Adipocyte (in vitro differentiated cells): ENCODE results near the gene PBX3.
A peak's percentile ranks its signal among the peaks of the same experiment; 100 is the strongest.

Source experiments
- DNase-seq: peaks from one replicate; pipeline ENCODE4 v3.0.0-alpha.2; 2015; ENCODE audit warnings: low read depth
- H3K27me3 ChIP-seq: replicated peaks from 2 replicates; pipeline ENCODE4 v1.7.0; 2013; ENCODE audit warnings: mild to moderate bottlenecking, low read length, moderate library complexity; ENCODE audit not compliant: control insufficient read depth, insufficient read depth
- H3K36me3 ChIP-seq: 2 replicates; pipeline ENCODE4 v1.7.0; 2013; ENCODE audit warnings: low read length, mild to moderate bottlenecking, moderate library complexity; ENCODE audit not compliant: control insufficient read depth, insufficient read depth, severe bottlenecking
- H3K4me1 ChIP-seq: 2 replicates; pipeline ENCODE4 v1.7.0; 2013; ENCODE audit warnings: mild to moderate bottlenecking, low read length, moderate library complexity; ENCODE audit not compliant: control insufficient read depth, insufficient read depth
- H3K4me3 ChIP-seq: 2 replicates; pipeline ENCODE4 v1.7.0; 2013; ENCODE audit warnings: mild to moderate bottlenecking, low read length, moderate library complexity
- H3K9ac ChIP-seq: 2 replicates; pipeline ENCODE4 v1.7.0; 2013; ENCODE audit warnings: mild to moderate bottlenecking, low read length, moderate library complexity
- H3K9me3 ChIP-seq: 2 replicates; pipeline ENCODE4 v1.7.0; 2013; ENCODE audit warnings: mild to moderate bottlenecking, low read length, moderate library complexity; ENCODE audit not compliant: control insufficient read depth

PBX3 gene

GRCh38 chr9:125884218-125884595 is 137.0 kb downstream of the PBX3 start:
- H3K4me3 ChIP-seq = no peak overlapping the region
- H3K9me3 ChIP-seq = no peaks in the 10 kb centered on the region
- H3K27me3 ChIP-seq = no peaks in the 10 kb centered on the region
- H3K9ac ChIP-seq = no peak overlapping the region
- DNase-seq = peak; percentile 14
- H3K4me1 ChIP-seq = peaks cover 14% of the 10 kb centered on the region
- H3K36me3 ChIP-seq = no peaks in the 10 kb centered on the region

- Histone ChIP-seq H3K27me3 (no peaks in the 10 kb centered on the region), H3K9ac (no peak overlapping the region), H3K9me3 (no peaks in the 10 kb centered on the region), H3K36me3 (no peaks in the 10 kb centered on the region), H3K4me1 (peaks cover 19% of the 10 kb centered on the region), H3K4me3 (no peak overlapping the region)
- DNase-seq = no peak
These were observed 138.3 kb downstream of the PBX3 start for GRCh38 chr9:125885405-125886034.

DNA sequence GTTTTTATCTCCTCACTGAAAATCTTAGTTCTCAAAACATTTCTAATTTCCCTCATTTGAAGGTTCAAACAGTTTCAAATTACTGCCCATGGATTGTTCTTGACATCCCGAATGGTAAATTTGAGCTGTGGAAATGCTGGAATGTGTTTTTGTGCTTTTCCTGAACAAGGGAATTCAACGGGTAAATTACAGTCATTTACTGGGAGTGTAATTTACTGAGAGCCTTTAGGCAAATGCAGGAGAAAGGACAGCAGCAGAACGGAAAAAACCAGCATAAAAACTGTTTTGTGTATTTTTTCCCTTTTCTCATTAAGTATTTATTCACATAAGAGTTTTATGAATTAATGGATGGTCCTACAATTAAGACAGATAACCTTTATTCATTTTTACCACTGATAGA is 139.2 kb downstream of the PBX3 start:
- no peaks in the 10 kb centered on the region for H3K9me3 ChIP-seq

DNA sequence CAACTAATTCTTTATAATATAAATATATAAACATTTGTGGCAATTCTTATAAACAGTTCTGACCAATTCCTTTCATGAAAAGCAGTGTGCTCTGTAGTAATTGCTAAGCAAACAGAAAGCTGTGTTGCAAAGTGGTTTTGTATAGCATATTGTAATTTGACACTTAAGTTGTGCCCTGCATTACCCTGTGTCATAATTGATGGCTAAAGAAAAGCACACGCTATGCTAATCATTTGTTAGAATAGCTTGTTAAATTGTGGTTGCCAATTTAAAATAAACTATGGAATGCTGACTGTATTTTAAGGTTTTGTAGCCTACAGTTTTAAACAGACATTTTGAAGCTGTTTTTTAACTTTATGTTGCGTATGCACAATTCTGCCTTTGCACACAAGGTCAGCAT is 140.0 kb downstream of the PBX3 start:
- Histone ChIP-seq H3K36me3 (no peaks in the 10 kb centered on the region), H3K27me3 (no peaks in the 10 kb centered on the region), H3K9me3 (no peaks in the 10 kb centered on the region), H3K4me1 (peaks cover 23% of the 10 kb centered on the region), H3K4me3 (no peak overlapping the region), H3K9ac (no peak overlapping the region)
- DNase-seq = peak; percentile 74

More for the DNA sequence above, 139.2 kb downstream of the PBX3 start:
- Histone ChIP-seq H3K36me3 (no peaks in the 10 kb centered on the region), H3K9ac (peak overlapping the region; percentile 9), H3K4me1 (peaks cover 23% of the 10 kb centered on the region), H3K27me3 (no peaks in the 10 kb centered on the region), H3K4me3 (no peak overlapping the region)
- DNase-seq = peak; percentile 9

DNA sequence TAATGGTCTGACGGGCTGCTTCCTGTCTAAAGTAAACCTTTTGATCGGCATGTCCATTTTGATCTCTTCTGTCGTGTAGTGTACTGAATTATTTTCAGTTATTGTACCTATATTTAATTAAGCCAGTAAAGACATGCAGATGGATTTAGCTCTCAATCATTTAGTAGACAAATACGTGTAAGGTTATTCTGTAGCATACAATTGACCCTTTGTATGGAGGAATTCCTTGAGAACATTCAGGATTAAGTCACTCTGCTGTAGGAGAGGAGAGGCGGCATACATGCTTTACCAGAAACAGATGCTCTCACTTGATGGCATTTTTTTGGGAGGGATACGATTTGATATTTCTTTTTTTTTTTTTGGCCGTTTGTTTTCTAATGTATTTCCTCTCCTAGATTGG is 141.0 kb downstream of the PBX3 start:
- Histone ChIP-seq H3K9ac (peak overlapping the region; percentile 6), H3K27me3 (no peaks in the 10 kb centered on the region), H3K4me1 (peaks cover 23% of the 10 kb centered on the region), H3K36me3 (no peaks in the 10 kb centered on the region), H3K4me3 (no peak overlapping the region), H3K9me3 (no peaks in the 10 kb centered on the region)
- peak; percentile 74 for DNase-seq

DNA sequence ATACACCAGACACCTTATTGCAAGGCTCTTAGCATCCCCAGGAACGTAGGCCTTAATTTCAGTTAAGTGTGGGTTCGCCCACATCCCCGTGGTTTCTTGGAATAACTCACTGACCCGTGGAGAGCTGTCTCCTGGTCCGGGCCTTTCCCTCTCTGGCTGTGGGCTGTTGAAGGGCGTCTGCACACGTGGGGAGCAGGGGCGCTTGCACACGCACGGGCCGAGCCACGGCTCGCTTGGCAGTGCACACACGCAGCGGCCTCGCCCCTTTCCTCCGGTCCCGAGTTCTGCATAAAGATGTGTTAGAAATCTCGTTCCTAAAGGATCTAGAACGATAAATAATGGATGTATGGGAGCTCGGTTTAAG is 141.9 kb downstream of the PBX3 start:
- no peaks in the 10 kb centered on the region for H3K27me3 ChIP-seq
- H3K4me1 ChIP-seq = peaks cover 23% of the 10 kb centered on the region
- peak overlapping the region; percentile 84 for H3K4me3 ChIP-seq
- DNase-seq = peak; percentile 67
- H3K36me3 ChIP-seq = no peaks in the 10 kb centered on the region
- no peaks in the 10 kb centered on the region for H3K9me3 ChIP-seq
- H3K9ac ChIP-seq = peak overlapping the region; percentile 88

DNA sequence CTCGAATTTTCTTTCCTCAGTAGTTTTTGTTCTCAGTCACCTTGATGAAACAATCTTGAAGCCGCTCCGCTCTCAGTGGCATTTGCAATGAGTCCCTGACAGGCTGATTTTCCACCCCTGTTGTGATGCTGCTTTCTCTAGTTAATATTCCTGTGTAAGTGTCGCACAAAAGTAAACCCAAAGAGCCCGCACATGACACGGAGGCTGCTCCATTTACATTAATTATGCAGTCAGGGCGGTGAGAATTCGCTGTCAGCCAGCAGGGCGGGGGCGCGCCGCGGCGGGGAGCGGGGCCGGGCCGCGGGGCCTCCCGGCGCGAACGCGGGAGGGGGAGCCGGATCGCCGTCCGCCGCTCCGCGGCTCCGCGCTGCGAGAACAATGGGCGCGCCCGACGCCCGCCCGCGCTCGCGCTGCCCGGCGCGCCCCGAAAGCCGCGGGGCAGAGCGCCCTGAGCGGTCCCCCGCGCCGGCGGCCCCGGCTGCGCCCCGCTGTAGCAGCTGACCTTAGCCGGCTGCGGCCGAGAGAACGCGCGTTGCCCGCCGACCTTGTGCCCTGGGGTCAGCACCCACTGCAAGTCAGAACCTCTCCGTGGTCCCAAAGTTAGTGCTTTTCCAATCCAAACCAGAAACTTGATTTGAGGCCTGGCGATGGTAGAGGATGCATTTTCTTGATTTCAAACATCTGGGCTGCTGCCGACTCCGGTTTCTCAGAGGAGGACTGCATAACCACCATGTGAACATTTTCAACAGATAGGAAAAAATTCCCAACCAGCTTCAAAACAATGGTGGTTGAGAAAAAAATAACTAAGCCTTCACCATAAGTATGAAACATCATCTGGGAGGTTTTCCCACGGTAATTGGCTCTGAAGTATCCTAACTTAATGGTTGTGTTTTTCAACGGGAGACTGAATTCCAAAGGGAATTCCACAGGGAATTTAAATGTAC is 142.6 kb downstream of the PBX3 start:
- H3K36me3 ChIP-seq = no peaks in the 10 kb centered on the region
- H3K9ac ChIP-seq = peak overlapping the region; percentile 88
- H3K4me1 ChIP-seq = peaks cover 23% of the 10 kb centered on the region
- DNase-seq = peak; percentile 75
- H3K9me3 ChIP-seq = no peaks in the 10 kb centered on the region
- no peaks in the 10 kb centered on the region for H3K27me3 ChIP-seq
- H3K4me3 ChIP-seq = peak overlapping the region; percentile 84

- Histone ChIP-seq H3K36me3 (no peaks in the 10 kb centered on the region), H3K4me1 (peaks cover 23% of the 10 kb centered on the region), H3K4me3 (peak overlapping the region; percentile 84), H3K9ac (no peak overlapping the region), H3K27me3 (no peaks in the 10 kb centered on the region), H3K9me3 (no peaks in the 10 kb centered on the region)
- DNase-seq = no peak
These were observed 143.7 kb downstream of the PBX3 start for GRCh38 chr9:125890826-125891225.

DNA sequence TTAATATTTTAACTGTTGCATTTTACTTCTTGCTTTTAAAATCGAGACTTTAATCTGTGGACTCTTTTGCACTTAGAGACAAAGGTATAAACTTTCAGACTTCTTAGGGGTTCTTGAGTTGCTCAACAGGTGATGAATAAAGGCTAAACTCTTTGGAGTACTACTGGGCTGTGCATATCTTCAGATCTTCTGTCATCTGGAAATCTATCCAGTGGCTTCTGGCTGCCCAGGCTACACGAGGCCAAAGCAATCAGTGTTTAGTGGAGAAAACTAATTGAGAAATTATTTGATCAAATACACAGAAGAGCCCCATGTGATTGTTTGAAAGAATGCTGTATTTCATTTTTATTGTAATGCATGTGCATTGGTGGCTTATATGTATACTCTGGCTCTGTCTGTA is 146.1 kb downstream of the PBX3 start:
- H3K4me1 ChIP-seq = peaks cover 11% of the 10 kb centered on the region
- no peak overlapping the region for H3K9ac ChIP-seq
- H3K9me3 ChIP-seq = no peaks in the 10 kb centered on the region
- no peak for DNase-seq
- no peaks in the 10 kb centered on the region for H3K36me3 ChIP-seq
- H3K27me3 ChIP-seq = no peaks in the 10 kb centered on the region
- H3K4me3 ChIP-seq = no peak overlapping the region

DNA sequence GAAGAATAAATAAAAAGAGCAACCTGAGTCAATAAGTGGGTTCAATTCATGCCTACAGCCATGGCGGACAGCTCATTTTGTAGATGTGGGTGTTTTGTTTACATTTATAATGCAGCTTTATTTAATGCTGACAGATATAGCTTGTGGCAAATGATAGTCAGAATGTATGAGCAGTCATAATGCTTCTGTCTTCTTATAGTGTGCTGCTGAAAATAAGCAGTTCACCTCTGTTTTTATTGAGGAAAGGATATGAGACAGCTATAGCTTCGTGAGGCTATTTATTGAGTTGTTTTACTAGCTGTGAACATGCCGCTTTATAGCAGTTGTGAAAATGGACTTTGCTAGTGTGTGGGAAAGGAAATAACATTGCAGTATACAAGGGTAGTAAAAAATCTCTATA is 147.4 kb downstream of the PBX3 start:
- no peak for DNase-seq
- Histone ChIP-seq H3K9ac (no peak overlapping the region), H3K4me3 (no peak overlapping the region), H3K4me1 (peaks cover 9% of the 10 kb centered on the region), H3K36me3 (no peaks in the 10 kb centered on the region), H3K27me3 (no peaks in the 10 kb centered on the region), H3K9me3 (no peaks in the 10 kb centered on the region)

DNA sequence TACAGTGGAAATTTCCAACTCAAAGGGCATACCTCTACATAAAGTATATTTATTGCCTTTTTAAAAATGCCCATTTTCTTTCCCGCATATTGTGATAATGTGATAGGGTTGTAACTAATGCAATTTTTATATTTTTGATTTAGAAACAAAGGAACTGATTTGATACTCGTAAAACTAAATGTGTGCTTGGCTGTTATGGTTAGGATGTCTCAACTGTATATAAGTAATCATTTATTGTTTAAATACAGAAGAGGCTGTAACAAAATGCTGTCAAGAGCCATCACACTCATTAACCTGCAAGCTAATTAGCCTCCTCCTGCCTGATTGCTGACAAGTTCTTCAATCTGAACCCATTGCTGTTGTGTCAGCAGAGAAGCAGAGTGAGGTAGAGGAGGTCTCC is 149.2 kb downstream of the PBX3 start:
- Histone ChIP-seq H3K9ac (no peak overlapping the region), H3K4me1 (no peaks in the 10 kb centered on the region), H3K9me3 (no peaks in the 10 kb centered on the region), H3K27me3 (no peaks in the 10 kb centered on the region), H3K36me3 (no peaks in the 10 kb centered on the region), H3K4me3 (no peak overlapping the region)
- DNase-seq = no peak
